Left renal pelvis (tissue), 4 donors: Measurements from ENCODE around the gene PCARE. TPM values are rescaled to one million over a fixed set of nuclear protein-coding genes. Genes with fewer than 3 reads are reported as not detected.

Experiments
- DNase-seq, 4 donors: peaks; one replicate each; pipeline ENCODE4 v3.0.0-alpha.2; 2013; ENCODE audit warnings: low read depth in 4 of 4, low spot score in 3 of 4
- polyA plus RNA-seq, 4 donors: library from polyadenylated mRNA; unstranded; fragments of 120-200 nt; gene quantifications; one replicate each; pipeline ENCODE4 v1.2.1, GENCODE V29; 2013; ENCODE audit not compliant: insufficient read length in 4 of 4

Gene PCARE
- polyA plus RNA-seq, 4 donors: 0.05 to 0.41 (median 0.20) TPM

DNA sequence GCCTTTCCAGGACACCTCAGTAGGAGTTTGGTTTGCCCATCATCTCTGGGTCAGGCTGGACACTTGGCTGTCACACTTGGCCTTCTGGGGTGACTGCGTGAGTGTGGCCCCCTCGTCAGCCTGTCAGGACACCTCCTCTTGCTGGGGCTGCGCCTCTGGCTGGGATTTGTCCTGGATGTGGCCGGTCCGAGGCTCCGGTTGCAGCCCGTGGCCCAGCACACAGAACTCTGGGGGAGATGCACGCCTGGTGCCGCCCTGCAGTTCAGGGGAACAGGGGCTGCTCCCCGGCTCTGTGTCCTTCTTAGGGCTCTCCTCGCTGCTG is 9.6 kb downstream of the PCARE start:
- no peak for DNase-seq

DNA sequence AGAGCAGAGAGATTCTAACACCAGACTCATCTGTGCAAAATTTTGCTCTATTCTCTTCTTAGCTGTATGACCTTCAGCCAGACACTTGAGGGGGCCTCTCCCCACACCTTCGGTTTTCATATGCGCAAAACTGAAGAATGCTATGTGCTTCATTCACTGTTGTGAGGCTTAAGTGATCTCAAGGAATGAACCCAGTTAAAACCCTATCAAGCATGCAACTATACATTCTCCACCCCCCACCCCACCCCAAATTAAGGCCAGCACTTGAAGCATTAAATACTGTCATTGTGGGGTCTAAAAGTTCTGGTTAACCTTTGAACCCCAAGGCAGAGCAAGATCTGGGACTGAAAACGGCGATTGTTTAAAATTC is 10.0 kb downstream of the PCARE start:
- DNase-seq: no peak

DNA sequence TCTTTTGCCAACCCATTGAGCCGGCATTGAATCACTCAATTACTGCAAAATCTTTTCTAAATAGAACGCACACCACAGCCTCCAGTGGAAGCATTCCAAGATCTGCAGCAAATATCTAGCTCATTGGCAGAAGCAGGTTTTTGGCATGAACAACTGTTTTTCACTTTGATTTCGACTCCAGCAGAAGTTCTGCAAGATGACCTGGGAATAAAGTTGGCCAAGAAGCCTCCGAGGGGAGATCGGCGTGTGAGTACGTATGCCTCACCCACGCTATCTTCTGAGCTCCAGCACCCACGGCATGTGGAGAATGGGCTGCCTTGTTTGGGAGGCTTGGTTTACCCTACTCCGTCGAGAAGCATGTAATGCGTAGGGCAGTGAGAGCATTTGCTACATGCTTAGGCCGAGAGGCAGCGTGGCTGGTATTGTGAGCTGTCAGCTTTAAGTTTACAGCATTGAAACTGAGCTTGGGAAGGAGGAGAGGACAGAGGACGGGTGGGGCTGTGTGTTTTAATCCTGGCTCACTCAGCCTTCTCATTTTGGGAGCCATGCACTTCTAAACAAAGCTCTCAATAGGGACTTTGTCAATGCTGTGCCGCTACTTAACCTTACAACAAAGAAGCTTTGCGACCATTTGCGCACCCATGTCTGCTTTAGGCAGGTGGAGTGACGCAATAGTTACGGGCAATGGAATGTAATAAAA is 10.5 kb downstream of the PCARE start:
- no peak for DNase-seq

DNA sequence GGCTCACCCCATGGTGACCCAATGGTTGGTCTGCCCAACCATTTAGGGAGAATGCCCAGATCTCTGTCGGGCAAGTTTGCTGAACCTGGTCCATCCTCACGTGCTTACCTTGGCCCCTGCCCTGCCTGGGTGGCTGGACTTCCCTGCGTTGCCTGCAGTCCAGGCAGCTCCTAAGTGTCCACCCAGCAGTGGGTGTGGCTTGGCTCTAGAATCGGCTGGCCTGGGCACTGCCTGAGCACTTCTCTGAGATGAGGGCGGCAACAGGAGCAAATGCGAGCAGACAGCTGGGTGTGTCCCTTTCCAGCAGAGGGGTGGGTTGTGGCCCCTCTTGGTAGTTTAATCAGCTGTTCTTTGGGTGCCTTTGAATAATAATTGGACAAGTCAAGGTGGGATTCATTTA is 11.3 kb downstream of the PCARE start:
- no peak for DNase-seq

DNA sequence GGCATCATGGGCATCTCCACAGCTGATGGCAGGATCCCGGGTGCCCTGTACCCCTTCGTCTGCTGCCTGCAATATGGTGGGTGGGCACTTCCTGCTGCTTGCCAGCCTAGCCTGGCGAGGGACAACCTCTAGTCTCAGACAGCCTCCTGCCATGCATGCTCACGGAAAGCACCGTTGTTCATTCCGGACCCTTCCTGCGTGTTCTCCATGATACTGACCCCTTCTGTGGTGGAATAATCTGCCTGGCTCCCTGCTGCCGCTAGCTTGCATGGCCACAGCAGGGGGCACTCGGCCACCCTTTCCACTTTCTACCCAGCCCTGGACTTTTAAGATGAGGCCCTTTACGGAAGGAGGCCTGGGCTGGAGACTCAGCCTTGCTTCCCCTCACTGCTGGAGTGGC is 12.0 kb downstream of the PCARE start:
- DNase-seq: no peak

DNA sequence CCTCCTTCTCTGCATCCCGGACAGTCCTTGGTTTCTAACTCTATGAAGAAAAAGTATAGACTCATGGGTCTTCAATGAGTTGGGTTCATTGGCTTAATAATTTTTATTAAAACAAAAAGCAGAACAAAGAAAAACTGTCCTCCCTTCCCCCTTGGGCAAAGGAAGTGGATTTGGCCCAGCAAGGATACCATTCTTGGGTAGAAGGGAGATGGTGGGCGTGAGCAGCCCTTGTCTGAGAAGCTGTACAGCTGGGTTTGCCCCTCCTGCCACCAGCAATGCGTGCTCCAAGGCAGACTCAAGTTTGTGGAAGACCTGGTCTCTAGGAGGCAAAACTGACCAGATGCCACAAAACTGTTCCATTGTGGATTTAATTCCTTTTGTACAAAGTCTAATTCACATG is 12.7 kb downstream of the PCARE start:
- DNase-seq: no peak

DNA sequence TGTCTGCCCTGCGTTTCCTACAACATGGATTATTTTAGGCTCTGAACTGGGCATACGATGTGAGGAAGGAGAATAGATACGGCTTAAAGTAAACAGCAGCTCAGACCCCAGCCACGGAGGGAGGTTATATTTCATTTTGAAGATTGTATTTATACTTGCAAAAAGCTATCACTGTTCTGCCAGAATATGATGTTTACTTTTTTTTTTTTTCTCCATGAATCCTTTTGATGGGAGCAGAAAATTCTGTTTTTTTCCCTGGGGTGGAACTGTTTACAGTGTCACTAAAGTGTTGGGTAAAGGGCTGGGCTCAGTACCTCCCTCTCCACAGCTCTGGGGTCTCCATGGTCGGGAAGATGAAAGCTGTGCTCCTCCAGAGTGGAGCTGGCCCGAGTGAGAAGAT is 13.1 kb downstream of the PCARE start:
- DNase-seq: no peak

DNA sequence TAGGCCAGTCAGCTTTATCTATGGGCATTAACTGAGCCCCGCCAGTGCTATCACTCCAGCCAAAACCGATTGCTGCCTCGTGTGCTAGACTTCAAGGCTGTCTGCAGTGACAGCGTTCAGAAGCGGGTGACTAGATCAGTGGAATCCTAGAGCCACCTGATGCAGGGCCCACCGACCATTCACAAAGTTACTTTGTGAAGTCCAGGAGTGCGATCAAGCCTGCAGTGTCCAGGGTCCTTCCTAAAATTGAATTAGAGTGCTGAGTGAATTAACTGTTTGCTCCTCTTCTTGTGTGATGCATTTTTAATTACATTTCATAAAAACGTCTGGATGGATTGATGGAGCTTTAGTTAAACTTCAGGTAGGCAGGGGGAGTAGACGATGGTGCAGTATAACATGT is 13.9 kb downstream of the PCARE start:
- no peak for DNase-seq

DNA sequence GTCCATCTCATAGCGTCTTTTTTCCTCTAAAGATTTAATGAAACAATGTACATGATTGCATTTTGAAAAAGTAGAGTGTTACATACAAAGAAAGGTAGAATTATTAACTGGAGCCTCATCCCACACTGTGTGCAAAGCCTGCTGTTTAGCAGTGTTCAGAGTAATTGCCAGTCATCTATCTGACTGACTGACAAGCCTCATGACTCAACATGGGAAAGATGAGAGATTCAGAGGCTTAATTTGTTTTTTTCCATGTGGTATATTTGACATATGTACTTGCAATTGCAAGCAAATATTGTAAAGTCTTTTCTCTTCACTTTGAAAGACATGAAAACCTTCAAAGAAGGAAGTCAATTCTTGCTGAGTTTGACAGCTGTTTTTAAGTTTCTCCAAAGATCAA is 14.7 kb downstream of the PCARE start:
- no peak for DNase-seq

DNA sequence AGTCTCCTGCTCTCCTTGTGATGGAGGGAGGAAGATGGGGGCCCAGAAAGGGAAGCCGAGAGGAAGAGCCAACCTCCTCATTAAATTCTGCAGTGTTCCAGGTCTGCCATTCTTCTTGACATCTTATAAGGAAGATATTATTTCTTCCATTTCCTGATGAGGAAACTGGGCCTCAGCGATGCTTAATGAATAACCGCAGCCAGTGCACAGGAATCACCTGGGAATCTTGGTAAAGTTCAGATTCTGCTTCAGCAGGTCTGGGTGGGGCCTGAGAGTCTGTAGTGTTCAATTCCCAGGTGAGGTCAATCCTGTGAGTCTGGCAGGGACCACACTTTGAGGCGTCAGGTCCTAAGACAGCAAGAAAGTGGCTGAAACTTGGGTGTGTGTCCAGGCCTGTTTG is 17.3 kb downstream of the PCARE start:
- no peak for DNase-seq

DNA sequence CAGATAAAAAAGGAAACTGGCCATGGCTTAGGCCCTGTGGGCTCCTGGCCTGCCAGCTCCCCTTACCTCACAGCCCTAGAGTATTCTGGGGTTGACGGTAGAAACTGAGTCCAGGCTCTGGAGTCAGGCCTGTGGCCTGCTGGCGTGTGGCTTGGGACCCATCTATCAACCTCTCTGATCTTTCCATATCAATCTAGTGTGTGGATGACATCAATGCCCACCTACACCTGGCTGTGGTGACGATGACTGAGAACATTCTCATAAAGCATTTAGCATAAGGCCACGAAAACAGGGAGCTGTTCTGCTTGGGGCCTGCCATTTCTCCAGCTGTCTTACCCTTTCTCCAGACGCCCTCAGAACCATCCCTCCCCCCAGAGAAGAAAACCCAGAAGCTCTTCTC is 17.9 kb downstream of the PCARE start:
- DNase-seq: no peak

DNA sequence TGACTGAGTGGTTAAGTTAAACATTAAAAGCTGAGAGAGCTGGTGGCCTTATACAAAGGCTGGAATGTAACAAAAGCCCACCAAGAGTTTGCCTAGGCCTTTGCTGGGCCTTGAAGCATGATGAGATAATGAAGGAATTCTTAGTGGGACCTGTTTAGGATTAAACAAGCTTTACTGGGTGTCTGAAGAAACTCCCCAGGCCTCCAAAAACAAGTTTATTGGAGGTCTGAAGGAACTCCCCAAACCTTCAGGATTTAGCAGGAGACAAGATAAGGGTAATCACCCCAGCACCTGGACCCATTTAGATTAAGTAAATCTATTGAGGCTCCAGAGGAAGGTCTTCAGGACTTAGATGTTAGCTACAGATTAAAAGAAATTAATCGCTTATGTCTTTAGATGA is 18.7 kb downstream of the PCARE start:
- DNase-seq: no peak

DNA sequence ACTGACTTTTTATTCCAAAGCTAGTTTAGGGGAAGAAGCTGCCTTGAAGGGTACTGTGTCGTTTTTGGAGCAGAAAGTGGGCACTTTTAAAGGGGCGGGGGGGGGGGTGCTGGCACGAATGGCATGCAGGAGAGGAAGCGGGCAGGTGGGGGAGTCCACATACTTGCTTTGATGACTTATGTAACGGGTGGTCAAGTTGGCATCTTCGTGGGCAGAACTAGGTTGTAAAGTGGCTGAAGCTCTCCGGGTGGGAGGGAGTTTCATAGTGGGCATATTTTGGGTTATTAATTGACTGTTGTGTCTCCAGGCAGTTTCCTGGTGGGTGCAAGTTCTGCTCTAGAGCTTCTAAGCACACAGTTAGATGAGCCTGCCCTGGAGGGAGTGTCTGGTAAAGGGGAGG is 19.9 kb downstream of the PCARE start:
- DNase-seq: no peak

DNA sequence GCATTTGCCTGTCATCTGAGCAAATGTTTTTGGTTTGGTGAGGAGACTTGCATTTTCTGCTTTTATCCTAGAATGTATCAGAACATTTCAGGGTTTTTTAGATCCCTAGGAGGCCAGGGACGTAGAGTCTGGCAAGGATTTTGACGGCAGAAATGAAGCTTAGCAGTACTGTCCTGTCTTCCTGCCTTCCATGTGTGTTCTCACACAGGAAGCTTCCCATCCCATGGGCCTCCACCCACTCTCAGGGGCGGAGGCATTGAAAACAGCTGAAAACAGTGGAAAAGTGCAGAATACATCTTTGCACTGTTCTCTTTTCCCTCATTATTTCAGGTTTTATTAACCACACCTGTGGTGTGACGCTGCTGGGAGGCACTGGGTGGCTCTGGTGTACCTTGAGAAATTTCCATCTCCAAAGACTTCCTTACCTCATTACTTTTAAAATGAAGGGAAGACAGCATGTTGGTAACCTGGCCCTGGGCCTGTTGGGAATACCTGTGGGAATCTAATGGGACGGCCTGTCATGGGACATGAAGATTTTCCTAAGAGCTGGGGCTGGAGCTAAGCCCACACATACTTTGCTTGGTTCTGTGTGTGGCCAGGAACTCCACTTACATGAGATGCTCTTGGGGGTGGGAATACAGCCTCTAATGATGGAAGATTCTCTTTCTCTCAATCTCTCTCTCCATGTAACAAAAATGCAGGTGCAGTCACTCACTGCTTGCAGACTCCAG is 20.5 kb downstream of the PCARE start:
- DNase-seq: no peak

DNA sequence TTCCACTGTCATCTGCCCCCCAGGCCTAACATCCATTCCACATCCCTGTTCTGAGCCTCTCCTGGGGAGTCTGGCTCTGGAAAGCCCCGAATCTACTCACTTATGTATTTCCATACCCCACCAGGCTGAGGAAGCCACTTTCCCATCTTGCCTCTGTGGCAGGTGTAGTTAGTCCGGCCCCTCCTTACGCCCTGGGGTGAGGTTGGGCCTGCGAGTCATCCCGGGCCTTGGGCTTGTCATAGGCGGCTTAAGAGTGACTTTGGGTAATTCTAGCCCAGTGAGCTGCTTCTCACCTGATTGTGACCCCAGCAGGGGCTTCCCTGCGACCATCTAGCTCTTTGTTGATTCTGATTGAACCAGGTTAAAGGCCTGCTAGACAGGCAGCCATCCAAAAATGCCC is 21.1 kb downstream of the PCARE start:
- no peak for DNase-seq

DNA sequence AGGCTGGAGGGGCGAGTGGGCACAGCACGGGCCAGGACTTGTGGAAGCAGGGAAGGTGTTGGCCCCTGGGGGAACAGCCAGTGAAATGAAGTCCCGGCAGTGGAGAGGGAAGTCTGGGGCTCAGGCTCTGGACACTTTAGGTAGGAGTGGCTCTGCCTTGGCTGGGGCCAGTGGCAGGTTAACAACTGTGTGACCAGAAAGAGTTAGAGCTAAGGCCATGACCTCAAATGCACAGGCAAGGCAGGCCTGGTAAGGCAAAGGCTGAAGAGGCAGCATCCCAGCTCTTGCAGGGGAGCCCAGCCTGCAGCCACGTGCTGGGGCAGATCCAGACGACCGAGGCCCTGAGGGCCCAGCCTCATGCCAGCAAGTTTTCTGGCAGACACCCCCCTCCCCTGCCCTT is 21.5 kb downstream of the PCARE start:
- no peak for DNase-seq

DNA sequence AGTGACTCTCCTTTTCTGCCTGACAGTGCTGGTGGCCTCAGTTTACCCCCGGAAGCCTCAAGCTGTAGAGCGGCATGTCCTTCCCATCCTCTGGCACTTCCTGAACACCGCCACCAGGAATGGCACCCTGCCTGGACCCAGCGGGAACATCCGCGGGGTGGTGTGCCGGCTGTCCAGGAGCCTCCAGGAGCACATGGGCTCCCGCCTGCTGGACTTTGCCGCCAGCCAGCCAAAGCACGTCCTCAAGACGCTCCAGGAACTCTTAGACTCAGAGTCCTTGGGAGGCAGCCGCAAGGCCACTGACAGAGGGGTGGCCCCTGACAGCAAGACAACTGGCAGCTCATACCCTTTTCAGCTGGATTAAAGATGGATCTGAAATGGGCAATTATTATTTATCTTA is 22.6 kb downstream of the PCARE start:
- DNase-seq: no peak

DNA sequence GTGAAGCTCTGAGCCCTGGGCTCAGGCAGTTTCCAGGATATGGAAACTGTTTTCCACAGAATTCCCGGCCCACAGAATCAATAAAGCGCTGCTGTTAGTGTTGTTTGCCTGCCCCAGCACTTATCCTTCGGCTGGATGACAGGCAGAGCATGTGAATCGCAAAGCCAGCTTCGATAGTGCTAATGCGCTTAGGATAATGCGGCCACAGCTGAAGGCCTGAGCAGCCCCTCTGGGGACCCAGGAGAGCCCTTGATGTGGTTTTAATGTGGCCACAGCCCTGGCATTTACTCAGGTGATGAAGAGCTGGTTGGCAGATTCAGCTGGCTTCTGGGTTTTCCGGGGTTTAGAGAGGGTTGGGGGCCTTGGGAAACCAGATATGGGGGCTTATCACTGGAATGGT is 23.7 kb downstream of the PCARE start:
- no peak for DNase-seq

DNA sequence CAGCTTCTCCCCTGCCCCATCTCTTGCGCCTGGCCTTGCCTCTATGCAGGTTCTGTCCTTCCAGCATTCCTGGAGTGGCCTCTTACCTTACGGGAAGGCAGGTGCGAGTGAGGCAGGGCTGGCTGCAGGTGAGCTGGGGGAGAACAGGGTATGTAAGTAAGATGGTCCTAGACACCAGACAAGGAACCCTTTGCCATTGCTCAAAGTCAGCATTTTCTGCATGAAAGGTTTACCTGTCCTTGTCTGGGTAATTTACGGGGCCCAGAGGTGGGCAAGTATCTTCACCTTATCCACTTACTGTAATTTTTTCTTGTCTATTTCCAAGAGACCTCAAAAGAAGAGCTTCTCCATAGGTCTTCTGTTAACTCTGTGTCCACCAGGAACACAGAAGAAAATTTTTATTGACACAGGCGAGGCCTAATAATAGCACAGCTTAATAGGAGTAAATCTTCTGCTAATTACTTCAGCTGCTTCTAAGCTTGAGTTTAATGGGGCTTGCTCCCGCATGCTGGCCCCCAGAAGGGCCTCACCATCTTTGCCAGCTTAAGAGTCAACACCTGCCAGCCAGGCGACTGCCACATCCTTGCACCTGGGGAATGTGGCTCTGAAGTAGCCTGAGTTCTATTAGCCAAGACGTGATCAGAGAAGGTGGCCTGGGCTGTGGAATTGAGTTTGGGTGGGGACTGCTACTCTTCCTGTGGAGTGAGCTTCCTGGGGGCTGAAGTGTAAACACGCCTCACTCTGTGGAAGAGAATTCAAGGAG is 27.1 kb downstream of the PCARE start:
- no peak for DNase-seq

DNA sequence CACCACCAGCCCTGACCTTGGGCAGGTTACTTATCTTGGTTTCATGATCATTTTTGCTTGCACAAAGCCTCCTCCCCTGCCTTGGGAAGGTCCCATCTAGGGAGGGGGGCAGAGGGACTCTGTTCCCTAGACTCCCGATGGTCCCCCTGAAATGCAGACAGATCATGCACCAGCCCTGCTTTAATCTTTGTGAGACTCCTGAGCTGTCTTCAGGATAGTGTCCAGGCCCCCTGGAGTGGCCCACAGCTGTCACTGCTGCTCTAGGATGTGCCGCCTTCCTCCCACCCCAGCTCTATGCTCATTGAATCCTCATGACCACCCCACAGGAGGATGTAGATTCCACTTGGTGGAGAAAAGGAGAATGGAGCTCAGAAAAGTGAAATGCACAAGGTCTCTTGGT is 28.0 kb downstream of the PCARE start:
- no peak for DNase-seq

DNA sequence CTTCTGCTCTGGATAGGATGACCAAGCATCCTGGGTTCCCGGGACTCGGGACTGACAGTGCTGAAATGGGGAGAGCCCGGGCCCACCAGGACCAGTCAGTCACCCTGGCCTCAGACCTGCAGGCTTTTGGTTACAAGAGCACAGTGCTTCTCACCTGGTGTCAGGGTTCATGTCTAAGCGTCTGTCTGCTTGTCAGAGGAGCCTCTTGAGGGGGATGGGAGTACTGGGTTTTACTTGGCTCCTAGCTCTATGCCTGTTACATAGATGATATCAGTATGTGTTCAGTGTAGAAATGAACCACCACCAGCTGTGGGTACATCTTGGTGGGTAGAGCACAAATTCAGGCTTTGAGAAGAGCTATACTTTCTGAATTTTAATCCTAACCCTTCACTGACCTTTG is 29.9 kb downstream of the PCARE start:
- no peak for DNase-seq

DNA sequence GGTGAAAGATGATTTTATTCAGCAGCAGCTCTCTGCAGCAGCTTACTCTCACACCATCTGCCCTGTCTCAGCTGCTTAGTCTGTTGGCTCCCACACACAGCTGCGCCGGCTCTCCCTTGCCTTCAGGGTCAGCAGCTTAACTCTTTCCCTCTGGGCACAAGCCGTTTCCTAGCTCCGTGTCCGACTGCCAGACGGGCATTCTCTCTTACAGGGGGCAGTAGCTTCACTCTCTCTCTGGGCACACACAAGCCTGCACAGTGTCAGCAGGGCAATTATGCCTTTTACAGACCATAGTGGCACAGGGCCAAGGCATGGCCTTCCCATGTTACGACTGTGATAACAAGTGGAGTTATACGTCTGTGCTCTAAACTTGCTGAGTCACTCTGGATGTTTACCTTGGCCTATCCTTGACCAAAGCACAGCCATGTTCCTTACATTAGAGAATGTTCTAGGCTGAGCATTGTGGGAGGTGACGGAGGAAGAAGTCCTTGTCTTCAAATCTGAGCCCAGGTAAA is 31.7 kb downstream of the PCARE start:
- peak; percentile 48 to 62 (median 59) for DNase-seq
